Measurements from ENCODE around the gene ZSCAN21.

- TF ChIP-seq POLR2A (IDR thresholded peaks at IDR 0.05) (no peak), CTCF (IDR thresholded peaks at IDR 0.05) (no peak)
Observed at GRCh38 chr7:100061518-100062193, 12.1 kb downstream of the ZSCAN21 start.

Data from thyroid gland (tissue), 4 donors.